Sigmoid colon (tissue), 4 donors: ENCODE measurements around the gene SNTG2.

Source experiments
- CTCF ChIP-seq, 4 experiments: fragments of 450-650 bp in 3 of 4; fragments of 200-600 bp in 1 of 4; IDR thresholded peaks; one replicate each; pipeline ENCODE4 v1.5.1; 2016 to 2019; ENCODE audit warnings: antibody characterized with exemption in 4 of 4, mild to moderate bottlenecking in 3 of 4, moderate library complexity in 2 of 4
- POLR2AphosphoS5 ChIP-seq, 4 donors: sonication (generic); formaldehyde crosslinking; IDR thresholded peaks; one replicate each; pipeline ENCODE4 v1.6.1; 2017; ENCODE audit warnings: antibody characterized with exemption in 4 of 4

DNA sequence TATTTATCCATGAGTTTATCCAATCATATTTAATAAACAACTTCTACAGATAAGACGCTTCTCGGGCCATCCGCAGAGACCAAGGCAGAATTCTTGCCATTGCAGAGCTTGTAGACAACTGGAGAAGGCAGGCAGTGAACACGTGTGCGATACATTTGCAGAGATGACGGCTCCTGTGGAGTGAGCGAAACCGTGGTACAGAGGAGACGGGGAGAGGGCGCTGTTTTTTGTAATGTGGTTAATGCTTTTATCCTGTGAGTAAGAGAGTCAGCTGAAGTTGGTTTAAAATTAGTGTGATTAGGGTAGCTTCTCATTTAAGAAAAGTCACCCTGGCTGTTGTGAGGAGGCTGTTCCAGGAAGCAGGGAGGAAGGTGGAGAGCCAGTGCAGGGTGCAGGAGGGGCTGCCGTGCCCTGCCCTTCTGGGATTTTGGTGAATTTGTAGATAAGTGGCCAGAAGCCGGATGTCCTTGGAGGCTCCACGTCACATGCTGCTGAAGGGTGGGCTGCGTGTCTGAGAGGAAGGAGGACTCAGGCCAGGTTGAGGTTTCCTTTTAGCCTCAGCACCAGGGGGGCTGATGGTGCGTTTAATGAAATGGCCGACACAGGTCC is 151.4 kb downstream of the SNTG2 start:
- no peak for TF ChIP-seq POLR2AphosphoS5 (IDR thresholded peaks at IDR 0.05)
- no peak for TF ChIP-seq CTCF (IDR thresholded peaks at IDR 0.05)
